ENCODE results near the gene TRMT1.

Gene TRMT1

GRCh38 chr19:13091400-13092157, 25.0 kb downstream of the TRMT1 start:
- no peak for DNase-seq (ENCODE audit: low read depth in 2 of 2)

DNA sequence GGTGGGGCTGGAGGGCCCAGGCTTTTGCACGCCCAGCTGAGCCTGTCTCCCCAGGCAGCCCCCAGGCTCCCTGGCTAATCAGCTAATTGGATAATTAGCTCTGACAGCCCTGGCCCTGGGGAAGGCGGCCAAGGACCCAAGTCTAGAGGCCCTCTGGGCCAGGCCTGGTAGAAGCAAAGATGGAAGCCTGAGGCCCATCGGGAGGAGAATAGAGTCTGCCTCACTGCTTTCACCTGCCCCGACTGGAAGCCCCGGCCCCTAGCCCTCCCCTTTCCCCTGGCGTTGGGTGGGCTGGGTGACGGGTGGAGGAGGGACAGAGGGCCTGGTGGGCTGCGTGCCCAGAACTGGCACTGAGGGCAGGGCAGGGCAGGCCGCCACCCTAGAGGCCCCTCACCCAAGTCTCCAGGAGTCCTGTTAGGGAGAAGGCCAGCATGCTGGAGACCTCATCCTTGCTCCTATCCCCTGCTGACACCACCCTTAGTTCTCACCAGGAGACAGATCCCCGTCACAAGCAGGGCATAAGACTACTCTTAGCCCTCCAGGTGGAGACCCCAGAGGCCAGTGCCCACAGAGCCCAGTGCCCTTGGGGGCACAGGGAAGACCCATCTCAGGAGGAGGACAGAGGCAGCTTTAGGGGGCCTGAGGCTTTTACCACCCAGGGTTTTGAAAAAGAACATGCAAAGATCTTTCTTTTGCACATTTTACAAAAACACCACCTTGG, 25.9 kb downstream of the TRMT1 start:
- no peak for DNase-seq (ENCODE audit: low read depth in 2 of 2)

- DNase-seq (ENCODE audit: low read depth in 2 of 2) = no peak
Measured at GRCh38 chr19:13089857-13090507, 26.6 kb downstream of the TRMT1 start.

DNA sequence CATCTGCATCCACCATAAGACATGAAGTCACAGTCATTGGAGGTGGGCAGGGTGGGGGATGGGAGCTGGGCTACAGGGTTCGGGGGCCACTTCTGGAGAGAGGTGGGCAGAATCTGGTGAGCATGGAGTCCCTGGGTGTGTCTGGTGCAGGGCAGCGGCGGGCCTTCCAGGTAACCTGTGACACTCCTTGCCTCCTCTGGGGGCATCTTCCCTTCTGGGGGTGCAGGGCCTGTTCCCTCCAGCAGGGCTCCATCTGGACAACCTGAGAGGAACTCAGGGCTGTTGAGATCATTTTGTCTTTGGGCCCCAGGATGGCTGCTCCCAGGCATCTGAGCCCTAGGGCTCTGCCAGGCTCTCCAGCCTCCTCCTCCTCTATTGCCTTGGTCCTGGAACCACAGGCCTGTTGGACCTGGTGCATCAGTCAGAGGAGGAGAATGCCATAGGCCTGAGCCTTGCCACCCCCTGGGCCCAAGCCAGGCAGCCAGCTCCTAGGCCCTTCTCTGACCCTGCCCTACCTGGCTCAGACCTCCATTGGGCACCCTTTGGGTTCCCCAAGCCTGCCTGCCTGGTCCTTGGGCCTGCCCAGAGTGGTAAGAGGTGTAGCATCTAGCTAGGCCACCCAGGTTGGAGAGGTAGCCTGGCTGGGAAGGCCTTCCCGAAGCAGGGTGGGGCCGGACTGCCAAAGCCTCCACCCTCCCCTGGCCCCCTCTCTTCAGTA, 27.2 kb downstream of the TRMT1 start:
- no peak for DNase-seq (ENCODE audit: low read depth in 2 of 2)

DNA sequence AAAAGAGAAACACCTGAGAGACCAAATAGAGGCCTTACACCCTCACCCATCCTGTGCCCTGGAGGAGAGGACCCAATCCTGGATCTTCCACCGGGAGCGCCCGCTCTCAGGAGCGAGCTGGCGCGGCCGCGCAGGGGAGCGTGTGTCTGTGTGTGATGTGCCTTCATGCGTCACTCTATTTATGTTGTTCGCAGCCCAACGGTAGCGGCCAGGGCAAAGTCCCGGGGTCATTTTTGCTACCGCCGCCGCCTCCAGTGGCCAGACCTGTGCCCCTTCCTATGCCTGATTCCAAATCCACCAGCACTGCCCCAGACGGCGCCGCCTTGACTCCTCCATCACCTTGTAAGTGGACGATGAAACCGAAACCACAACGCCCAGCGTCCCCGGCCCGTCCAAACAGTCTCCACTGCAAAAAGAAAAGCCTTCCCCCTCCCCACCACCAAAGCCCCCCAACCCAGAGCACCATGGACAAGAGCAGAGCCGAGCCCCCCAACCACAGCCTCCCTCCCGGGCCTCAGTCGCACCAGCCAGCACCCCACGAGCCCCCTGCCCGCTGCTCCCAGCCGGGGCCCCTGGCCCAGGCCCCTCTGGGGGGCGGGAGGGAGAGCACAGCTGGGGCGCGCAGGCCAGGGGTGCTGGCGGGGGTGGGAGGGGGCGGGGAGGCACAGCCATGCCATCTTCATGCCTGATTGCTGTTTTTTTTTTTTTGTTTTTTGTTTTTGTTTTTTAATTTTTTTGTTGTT, 28.6 kb downstream of the TRMT1 start:
- DNase-seq (ENCODE audit: low read depth in 2 of 2) = no peak

DNA sequence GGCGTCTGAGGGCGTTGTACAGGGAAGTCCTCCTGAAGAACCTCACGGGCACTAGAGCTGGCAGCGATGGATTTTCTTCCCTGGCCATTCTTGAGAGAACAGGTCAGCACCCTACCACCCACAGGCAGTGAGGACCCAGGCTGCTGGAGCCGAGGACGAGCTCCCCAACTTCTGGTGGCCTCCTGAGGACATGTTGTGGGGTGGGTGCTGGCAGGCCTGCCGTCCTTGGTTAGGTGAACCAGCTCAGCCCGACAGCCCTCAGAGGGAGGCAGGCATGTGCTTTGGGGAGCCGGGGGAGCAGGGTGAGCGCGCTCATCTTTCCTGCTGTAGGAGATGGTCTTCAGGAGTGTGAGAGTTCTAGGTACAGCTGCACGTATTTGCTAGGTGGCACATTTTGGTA, 29.2 kb downstream of the TRMT1 start:
- no peak for DNase-seq (ENCODE audit: low read depth in 2 of 2)

- no peak for DNase-seq (ENCODE audit: low read depth in 2 of 2)
Measured at GRCh38 chr19:13086341-13086740, 30.2 kb downstream of the TRMT1 start.

- DNase-seq (ENCODE audit: low read depth in 2 of 2) = no peak
Measured at GRCh38 chr19:13085666-13086065, 30.9 kb downstream of the TRMT1 start.

DNA sequence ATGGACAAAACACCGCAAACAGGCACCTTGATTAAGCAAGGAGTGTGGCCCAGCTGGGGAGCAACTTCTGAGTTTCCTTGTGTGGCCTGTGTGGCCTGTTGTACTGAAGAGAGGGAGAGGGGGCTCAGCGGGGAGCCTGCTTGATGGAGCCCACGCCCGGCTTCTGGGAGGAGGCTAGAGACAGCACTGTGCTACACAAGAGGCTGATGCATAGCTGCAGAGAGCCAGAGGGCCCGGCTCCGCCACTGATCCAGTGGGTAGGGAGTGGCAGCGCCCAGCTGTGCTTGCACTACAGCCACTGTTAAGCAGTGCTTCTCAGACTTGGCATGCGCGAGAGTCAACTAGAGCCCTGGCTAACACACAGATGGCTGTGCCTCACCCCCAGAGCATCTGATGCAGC, 32.9 kb downstream of the TRMT1 start:
- DNase-seq (ENCODE audit: low read depth in 2 of 2) = no peak

GRCh38 chr19:13083008-13083404, 33.5 kb downstream of the TRMT1 start:
- no peak for DNase-seq (ENCODE audit: low read depth in 2 of 2)

GRCh38 chr19:13082192-13083007, 34.1 kb downstream of the TRMT1 start:
- no peak for DNase-seq (ENCODE audit: low read depth in 2 of 2)

- DNase-seq (ENCODE audit: low read depth in 2 of 2) = no peak
Measured at GRCh38 chr19:13079542-13079986, 37.0 kb downstream of the TRMT1 start.

GRCh38 chr19:13078897-13079541, 37.5 kb downstream of the TRMT1 start:
- no peak for DNase-seq (ENCODE audit: low read depth in 2 of 2)

GRCh38 chr19:13078381-13078780, 38.2 kb downstream of the TRMT1 start:
- DNase-seq (ENCODE audit: low read depth in 2 of 2) = no peak

DNA sequence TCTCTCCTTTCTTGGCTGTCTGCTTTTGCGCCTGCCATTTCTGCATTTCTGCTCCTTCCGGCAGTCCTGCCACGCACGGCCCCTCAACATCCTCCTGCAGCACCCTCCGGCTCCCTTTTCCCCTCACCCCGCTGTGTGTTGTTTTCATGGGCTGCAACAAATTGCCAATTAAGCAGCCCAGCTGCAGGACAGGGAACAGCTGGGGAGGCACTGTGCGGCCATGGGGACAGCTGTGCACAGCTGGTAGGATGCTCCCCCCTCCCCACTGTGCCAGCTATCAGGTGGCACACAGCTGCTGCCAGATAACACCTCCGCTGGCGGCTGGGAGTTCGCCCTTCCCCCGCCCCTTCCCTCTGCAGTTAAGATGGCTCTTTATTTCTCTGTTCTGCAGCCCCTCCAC, 39.3 kb downstream of the TRMT1 start:
- no peak for DNase-seq (ENCODE audit: low read depth in 2 of 2)

GRCh38 chr19:13076787-13077186, 39.8 kb downstream of the TRMT1 start:
- no peak for DNase-seq (ENCODE audit: low read depth in 2 of 2)

DNA sequence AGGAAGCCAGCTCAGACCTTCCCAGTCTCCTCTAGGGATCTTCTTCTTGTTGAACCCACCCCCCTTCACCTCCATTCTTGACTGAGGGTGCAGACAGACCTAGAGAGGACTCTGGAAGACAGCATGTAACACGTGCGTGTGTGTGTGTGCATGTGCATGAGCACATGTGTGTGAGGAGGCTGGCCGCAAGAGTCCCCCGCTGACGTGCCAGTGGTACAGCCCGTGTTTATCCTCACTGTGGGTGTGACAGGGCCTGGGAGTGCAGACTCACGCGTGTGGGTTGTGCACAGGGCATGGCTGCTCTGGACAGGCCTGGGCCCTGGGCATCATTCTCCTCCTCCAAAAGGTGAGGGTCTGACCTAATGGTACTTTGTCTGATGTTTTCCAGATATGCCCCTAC, 40.2 kb downstream of the TRMT1 start:
- DNase-seq (ENCODE audit: low read depth in 2 of 2) = no peak

DNA sequence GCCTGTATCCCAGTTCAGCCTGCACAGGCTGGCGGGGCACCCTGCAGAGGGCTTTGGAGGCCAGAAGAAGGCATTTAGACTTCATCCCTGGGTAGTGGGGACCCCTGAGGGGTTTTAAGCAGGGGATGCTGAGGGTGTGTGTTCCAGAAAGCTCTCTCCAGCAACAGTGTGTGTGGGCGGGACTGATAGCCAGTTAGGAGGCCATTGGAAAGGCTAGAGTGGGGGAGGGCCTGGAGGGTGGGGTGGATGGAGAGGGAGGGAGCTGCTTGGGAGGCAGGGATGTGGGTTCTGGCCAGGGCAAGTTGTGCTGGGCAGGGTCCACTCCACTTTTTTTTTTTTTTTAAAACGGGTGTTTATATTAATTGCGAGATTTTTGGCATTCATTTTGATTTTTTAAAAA, 42.2 kb downstream of the TRMT1 start:
- DNase-seq (ENCODE audit: low read depth in 2 of 2) = no peak

DNA sequence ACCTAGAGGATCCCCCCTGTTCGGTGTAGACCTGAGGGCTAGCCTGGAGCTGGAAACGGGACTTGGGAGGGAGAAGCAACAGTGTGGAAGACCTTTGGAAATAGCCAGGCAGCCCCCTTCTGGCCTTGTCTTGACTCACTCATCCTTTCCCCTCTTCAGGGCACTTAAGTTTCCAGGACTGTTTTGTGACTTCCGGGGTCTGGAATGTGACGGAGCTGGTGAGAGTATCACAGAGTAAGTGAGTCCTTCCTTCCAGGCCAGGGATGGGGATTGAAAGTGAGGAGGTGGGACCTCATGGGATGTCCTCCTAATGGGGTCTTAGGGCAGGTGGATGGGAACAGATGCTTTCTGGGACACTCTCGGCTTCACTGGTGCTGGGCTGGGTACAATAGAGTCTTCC, 43.3 kb downstream of the TRMT1 start:
- no peak for DNase-seq (ENCODE audit: low read depth in 2 of 2)

Data from activated CD4-positive, alpha-beta T cell treated with anti-CD3 and anti-CD28 coated beads for 24 hours (primary cell).